KG1 (cell line): ENCODE measurements around the gene KRT39.
"Not testable (repeated sequence)": the region's sequence is repeated elsewhere in the genome, so short reads cannot be mapped to it uniquely, and the experiment has no call there.

ENCODE experiments used
- DNase-seq: peaks from one replicate; lab custom pipeline; 2025; lab: John Stamatoyannopoulos, UW

The KRT39 gene

DNA sequence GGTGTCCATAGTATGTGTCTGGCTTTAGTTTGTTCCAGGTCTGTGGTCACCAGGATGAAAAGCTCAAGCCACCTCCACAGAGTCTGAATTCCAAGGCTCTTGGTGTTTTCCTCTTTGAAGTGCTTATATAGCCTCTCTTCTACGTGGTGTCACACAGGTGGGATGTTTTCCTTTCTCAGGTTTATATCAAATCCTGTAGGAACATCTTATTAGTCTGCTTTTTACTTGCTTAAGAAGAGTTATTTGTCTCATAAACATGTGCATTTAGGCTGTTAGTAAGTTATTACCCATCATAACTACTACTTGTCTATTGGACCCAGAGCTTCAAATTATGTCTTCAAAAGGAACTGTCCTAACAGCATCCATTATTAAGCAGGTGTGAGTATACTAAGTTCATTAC is at the start of gene KRT39:
Gene KRT39 (minus strand): TSS at position 101 of the 400 bp plus-strand sequence. CDS start 92 bp downstream, at position 9.
- no peak for DNase-seq

DNA sequence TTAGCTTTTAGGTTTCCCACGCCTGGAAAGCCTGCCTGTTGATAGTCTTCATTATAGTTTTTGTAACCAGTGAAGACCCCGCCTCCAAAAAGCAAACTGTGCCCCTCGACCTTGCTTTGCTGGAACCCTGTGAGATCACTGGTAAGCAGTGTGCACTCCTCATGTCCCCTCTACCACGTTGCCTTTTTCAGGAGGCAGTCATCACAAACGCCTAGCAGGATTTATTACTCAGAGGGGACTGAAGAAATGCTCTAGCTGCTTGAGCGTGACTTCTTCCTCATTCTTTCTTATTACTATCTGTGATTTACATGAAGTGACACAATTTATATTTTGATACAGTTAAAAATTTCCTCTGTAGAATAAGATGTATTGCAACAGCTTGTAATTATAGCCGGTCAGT is 48.7 kb upstream of the KRT39 start:
- no peak for DNase-seq

DNA sequence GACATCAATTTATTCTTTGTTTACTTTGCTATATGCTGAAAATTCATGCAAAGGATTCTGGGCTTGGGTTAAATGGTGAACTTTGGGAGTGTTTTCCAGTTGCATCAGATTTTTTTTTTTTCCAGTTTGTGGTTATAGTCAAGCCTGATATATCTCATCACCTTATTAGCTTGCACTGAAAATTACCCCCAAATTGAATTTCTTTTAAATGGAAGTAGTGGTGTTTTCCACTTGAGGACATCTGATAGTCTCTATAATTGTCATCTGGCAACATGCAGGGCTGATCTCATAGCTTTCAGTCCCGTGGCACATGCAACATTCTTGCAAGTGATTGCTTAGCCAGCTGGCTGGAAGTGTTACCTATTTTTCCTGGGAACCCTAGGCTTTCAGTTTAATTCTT is 46.9 kb upstream of the KRT39 start:
- no peak for DNase-seq

DNA sequence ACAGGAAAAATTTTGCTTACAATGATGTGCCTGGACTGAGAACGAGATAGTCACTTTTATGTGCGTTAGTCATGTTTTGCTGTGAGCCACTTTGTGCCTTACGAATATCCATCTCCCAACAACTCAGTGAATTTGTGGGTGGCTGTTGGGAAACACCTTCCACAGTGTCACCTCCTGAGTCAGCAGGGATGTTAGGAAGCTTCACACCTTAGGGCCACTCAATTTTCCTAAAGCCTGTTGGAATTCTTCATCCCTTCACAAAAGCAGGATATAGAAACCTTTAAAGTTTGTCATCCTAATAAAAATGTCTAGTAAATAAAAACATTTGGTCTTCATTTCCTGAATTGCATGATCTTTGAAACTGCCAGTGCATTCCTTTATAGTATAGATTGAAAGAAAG is 46.4 kb upstream of the KRT39 start:
- DNase-seq: no peak

- no peak for DNase-seq
Observed at GRCh38 chr17:41012326-41013120, 45.8 kb upstream of the KRT39 start.

- DNase-seq: no peak
Observed at GRCh38 chr17:41010441-41010840, 43.7 kb upstream of the KRT39 start.

DNA sequence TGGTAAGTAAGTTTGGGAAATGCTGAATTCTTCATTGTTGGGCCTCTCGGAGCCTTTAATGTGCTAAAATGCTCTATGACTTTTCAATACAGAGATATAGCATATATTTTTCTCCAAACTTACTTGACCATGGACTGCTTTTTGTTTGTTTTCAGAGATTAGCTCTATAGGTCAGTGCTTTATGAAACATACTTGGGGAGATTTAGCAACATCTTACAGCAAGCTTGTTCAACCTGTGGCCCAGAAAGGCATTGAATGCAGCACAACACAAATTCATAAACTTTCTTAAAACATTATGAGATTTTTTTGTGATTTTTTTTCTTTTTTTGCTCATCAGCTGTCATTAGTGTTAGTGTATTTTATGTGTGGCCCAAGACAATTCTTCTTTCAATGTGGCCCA is 43.2 kb upstream of the KRT39 start:
- no peak for DNase-seq

GRCh38 chr17:41009301-41009760 is 42.6 kb upstream of the KRT39 start:
- DNase-seq: no peak

DNA sequence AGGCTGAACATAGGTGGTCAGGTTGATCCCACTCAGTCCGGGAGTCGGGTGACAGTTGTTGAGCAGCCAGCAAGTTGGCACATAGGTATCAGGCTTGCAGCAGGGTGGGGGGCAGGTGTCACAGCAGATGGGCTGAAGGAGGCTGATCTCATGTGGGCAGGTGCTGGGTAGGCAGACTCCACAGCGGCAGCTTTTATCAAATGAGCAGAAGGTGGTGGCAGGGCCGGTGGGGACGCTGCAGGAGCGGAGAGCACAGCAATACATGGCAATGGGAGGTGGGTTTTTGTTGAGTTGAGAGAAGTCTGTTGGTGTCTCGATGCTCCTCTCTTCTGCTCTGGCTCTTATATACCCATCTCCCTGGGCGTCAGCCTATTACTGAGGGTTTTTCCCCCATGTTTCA is 42.1 kb upstream of the KRT39 start, which contains the start of gene KRTAP3-1:
Gene KRTAP3-1 (minus strand): TSS at position 318 of the 400 bp plus-strand sequence. CDS start 54 bp downstream, at position 264.
- no peak for DNase-seq

DNA sequence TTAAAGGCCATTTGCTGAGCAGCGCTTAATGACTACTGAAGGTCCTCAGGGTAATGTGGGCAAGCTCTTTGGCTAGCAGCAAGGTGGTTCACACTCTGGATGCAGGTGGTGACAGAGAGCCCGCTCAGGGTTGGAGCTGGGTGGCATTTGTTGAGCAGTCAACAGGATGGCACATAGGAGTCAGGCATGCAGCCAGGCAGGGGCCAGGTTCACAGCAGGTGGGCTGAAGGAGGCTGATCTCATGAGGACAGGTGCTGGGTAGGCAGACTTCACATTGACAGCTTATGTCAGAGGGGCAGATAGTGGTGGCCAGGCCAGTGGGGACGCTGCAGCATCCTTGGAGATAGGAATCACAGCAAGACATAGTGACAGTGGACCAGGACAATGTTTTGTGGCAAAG is 37.6 kb upstream of the KRT39 start:
- DNase-seq: no peak

DNA sequence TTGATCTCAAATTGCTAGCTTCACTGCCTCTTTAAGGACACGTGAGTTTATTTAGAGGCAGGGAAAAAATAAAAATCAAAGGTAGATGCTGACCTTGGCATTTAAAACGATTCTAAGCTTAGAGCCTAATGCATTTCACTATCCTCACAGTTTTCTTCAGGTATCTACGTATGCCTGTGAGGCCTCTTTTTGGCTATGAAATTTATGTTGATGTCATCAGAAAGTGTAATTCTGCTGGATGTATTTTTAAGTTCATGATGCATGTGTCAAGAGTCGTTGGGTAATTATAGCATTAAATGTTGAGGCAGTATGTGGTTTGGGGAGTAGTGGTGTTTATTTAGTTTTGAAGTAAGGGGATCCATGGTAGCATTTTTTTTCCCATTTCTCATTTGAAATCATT is 37.2 kb upstream of the KRT39 start:
- DNase-seq: no peak

GRCh38 chr17:41002814-41003213 is 36.1 kb upstream of the KRT39 start:
- DNase-seq: no peak

- no peak for DNase-seq
Observed at GRCh38 chr17:41001795-41002194, 35.0 kb upstream of the KRT39 start.

DNA sequence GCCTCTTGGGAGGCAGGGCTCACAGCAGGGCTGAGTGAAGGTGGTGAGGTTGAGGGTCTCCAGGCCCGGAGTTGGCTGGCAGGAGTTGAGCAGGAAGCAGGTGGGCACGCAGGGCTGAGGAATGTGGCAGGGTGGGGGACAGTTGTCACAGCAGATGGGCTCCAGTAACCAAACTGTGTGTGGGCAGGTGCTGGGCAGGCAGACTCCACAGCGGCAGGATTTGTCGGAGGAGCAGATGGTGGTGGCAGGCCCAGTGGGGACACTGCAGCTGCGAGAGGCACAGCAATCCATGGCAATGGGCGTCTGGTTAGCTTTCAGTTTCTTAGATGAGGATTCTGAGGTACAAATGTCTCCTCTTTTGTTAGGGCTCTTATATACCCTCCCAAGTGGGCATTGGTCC is 32.8 kb upstream of the KRT39 start, which contains the start of gene KRTAP3-2:
Gene KRTAP3-2 (minus strand): TSS at position 344 of the 400 bp plus-strand sequence. CDS start 53 bp downstream, at position 291.
- not testable (repeated sequence) for DNase-seq

- no peak for DNase-seq
Observed at GRCh38 chr17:40997361-40997760, 30.6 kb upstream of the KRT39 start.

DNA sequence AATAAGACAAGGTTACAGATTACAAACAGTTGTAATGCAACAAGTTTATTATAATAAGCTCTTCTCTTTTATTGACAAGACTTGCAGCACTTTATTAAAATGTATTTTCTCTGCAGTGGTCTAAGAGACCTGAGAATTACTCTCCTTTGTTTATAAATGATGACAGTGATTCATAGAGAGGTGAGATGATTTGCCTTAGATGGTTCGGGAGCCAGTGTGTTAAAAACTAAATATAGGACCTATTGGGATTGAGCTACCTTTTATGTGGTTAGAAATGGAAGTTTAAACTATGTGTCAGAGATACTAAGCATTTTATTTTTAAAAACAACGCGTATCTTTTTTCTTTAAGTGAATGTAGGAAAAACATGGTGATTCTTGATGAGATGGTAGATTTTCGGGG is 30.1 kb upstream of the KRT39 start:
- DNase-seq: no peak

GRCh38 chr17:40995116-40995515 is 28.4 kb upstream of the KRT39 start:
- no peak for DNase-seq

DNA sequence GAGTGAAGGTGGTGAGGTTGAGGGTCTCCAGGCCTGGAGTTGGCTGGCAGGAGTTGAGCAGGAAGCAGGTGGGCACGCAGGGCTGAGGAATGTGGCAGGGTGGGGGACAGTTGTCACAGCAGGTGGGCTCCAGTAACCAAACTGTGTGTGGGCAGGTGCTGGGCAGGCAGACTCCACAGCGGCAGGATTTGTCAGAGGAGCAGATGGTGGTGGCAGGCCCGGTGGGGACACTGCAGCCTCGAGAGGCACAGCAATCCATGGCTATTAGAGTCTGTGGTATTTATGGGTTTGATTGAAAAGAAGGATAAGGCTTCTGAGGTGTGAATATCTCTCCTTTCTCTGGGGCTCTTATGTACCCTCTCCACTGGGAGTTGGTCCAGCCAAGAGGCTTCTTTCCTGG is 27.1 kb upstream of the KRT39 start, which contains the start of gene KRTAP3-3:
Gene KRTAP3-3 (minus strand): TSS at position 326 of the 400 bp plus-strand sequence. CDS start 67 bp downstream, at position 259.
- DNase-seq: no peak

DNA sequence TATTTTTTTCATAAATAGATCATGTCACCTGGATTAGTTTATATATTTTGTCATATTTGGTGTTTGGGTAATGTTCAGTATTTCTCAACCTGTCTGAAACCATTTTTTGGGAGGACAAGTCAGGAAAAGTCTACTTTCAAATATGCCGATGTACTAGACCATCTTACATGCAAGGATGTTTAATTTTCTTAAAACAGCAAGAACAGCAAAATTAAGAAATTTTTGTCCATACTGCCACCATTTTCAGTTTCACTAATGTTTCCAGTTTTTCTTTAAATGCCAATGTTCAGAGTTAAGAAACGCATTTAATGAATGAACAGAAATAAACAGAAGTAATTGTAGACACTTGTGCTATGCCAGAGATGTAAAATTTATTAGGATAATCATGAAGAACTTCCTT is 26.3 kb upstream of the KRT39 start:
- no peak for DNase-seq

GRCh38 chr17:40992666-40993065 is 25.9 kb upstream of the KRT39 start:
- no peak for DNase-seq

- no peak for DNase-seq
Observed at GRCh38 chr17:40986920-40987319, 20.2 kb upstream of the KRT39 start.

DNA sequence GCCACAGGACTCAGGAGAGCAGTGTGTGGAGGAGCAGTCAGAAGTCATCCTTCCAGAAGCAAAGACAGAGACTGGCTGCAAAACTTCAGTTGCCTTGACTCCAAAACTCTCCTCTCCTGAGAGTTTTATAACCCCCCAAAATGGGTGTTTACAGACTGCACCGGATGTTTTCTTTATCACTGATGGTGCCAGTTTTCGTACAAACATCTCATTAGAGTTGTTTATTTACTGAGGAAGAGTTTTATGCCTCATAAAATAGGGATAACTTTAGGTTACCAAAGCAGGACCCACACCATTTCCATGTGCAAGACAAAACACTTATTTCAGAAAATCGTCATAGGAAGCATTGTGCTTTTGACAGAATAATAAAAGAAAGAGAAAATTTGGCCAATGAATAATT is 17.5 kb upstream of the KRT39 start, which contains the start of gene KRT40:
Gene KRT40 (minus strand): TSS at position 101 of the 400 bp plus-strand sequence. CDS start 53 bp downstream, at position 48.
- DNase-seq: no peak

- no peak for DNase-seq
Observed at GRCh38 chr17:40981115-40981514, 14.4 kb upstream of the KRT39 start.
